Lower lobe of right lung (tissue), 2 donors: ENCODE results near the gene C13orf46. TPM values are rescaled to one million over a fixed set of nuclear protein-coding genes. Genes with fewer than 3 reads are reported as not detected.
"Not testable (repeated sequence)": the region's sequence is repeated elsewhere in the genome, so short reads cannot be mapped to it uniquely, and the experiment has no call there.

Source experiments
- ATAC-seq, 2 donors: fragments of 200-7000 bp; cut with Tn5 transposase; one replicate each; pipeline ENCODE4 v1.9.1; 2020 to 2022; ENCODE audit warnings: mild to moderate bottlenecking in 2 of 2, moderate library complexity in 2 of 2
- DNase-seq: peaks from one replicate; pipeline ENCODE4 v3.0.0-alpha.2; 2020
- H3K27ac ChIP-seq: fragments of 200-600 bp; one replicate; pipeline ENCODE4 v1.8.0; 2022
- H3K27me3 ChIP-seq: fragments of 200-600 bp; one replicate; pipeline ENCODE4 v1.8.0; 2022; ENCODE audit warnings: low read depth
- H3K36me3 ChIP-seq: fragments of 200-600 bp; one replicate; pipeline ENCODE4 v1.8.0; 2022; ENCODE audit warnings: mild to moderate bottlenecking
- H3K4me1 ChIP-seq: fragments of 200-600 bp; one replicate; pipeline ENCODE4 v1.8.0; 2022
- H3K4me3 ChIP-seq: fragments of 200-600 bp; one replicate; pipeline ENCODE4 v1.8.0; 2022; ENCODE audit warnings: mild to moderate bottlenecking
- H3K9me3 ChIP-seq: fragments of 200-600 bp; one replicate; pipeline ENCODE4 v1.8.0; 2022
- CTCF ChIP-seq: fragments of 200-600 bp; IDR thresholded peaks from one replicate; pipeline ENCODE4 v1.8.0; 2022; ENCODE audit warnings: antibody characterized with exemption, mild to moderate bottlenecking
- intact Hi-C: fragments of 100-400 bp; cut with DNase I; formaldehyde crosslinking; loops from one replicate; pipeline ENCODE4 v1.11.0; 2022
- total RNA-seq: library from RNA; stranded (reverse); fragmentation: NEBNext Ultra II Directional; extraction: Animal tissue kit (Norgen Biotek cat#: 25700); gene quantifications from one replicate; pipeline ENCODE4 v1.2.1, GENCODE V29; 2021
- donor health status: DM: no; HTN: yes; CAD: no; lungs with severe emphysema.

C13orf46 gene
- total RNA-seq, 1 donor from 2014 or later = 14.0 TPM

GRCh38 chr13:113992276-113993005, 18.6 kb upstream of the C13orf46 start:
- DNase-seq (peak; percentile 16), ATAC-seq (no peak)
- no peak overlapping the region for H3K27ac ChIP-seq
- TF ChIP-seq CTCF = no peak
- H3K9me3 ChIP-seq = no peaks in the 10 kb centered on the region
- H3K4me3 ChIP-seq = no peak overlapping the region
- intact Hi-C loops = no loop called here
- H3K4me1 ChIP-seq = no peaks in the 10 kb centered on the region
- H3K27me3 ChIP-seq = no peaks in the 10 kb centered on the region
- H3K36me3 ChIP-seq = peaks cover 55% of the 10 kb centered on the region

GRCh38 chr13:113991676-113992179, 17.9 kb upstream of the C13orf46 start:
- ATAC-seq (no peak), DNase-seq (no peak)
- no peak for TF ChIP-seq CTCF
- Histone ChIP-seq H3K4me3 (no peak overlapping the region), H3K27me3 (no peaks in the 10 kb centered on the region), H3K36me3 (peaks cover 52% of the 10 kb centered on the region), H3K4me1 (no peaks in the 10 kb centered on the region), H3K9me3 (no peaks in the 10 kb centered on the region), H3K27ac (no peak overlapping the region)
- intact Hi-C loops = no loop called here

- Histone ChIP-seq H3K27me3 (no peaks in the 10 kb centered on the region), H3K27ac (no peak overlapping the region), H3K4me1 (no peaks in the 10 kb centered on the region), H3K4me3 (no peak overlapping the region), H3K36me3 (peaks cover 47% of the 10 kb centered on the region), H3K9me3 (no peaks in the 10 kb centered on the region)
- ATAC-seq (no peak), DNase-seq (no peak)
- no peak for TF ChIP-seq CTCF
- intact Hi-C loops = no loop called here
Observed at GRCh38 chr13:113991191-113991669, 17.4 kb upstream of the C13orf46 start.

GRCh38 chr13:113990321-113990837, 16.5 kb upstream of the C13orf46 start:
- Histone ChIP-seq H3K36me3 (peaks cover 43% of the 10 kb centered on the region), H3K4me1 (no peaks in the 10 kb centered on the region), H3K4me3 (no peak overlapping the region), H3K9me3 (no peaks in the 10 kb centered on the region), H3K27me3 (no peaks in the 10 kb centered on the region), H3K27ac (no peak overlapping the region)
- intact Hi-C loops = no loop called here
- ATAC-seq (no peak), DNase-seq (no peak)
- TF ChIP-seq CTCF = no peak

- DNase-seq (no peak), ATAC-seq (no peak)
- Histone ChIP-seq H3K4me1 (no peaks in the 10 kb centered on the region), H3K27me3 (no peaks in the 10 kb centered on the region), H3K27ac (no peak overlapping the region), H3K4me3 (no peak overlapping the region), H3K36me3 (peaks cover 37% of the 10 kb centered on the region), H3K9me3 (no peaks in the 10 kb centered on the region)
- TF ChIP-seq CTCF = no peak
- intact Hi-C loops = no loop called here
Observed at GRCh38 chr13:113989585-113990300, 15.9 kb upstream of the C13orf46 start.

- peaks cover 30% of the 10 kb centered on the region for H3K36me3 ChIP-seq
- H3K9me3 ChIP-seq, ATAC-seq, H3K27ac ChIP-seq, DNase-seq, H3K4me3 ChIP-seq, intact Hi-C loops, H3K27me3 ChIP-seq, H3K4me1 ChIP-seq: not testable (repeated sequence)
Observed at GRCh38 chr13:113988859-113989258, 15.0 kb upstream of the C13orf46 start.
